GM23338 (cell line): Measurements from ENCODE around the gene HDGFL2.
A peak's percentile ranks its signal among the peaks of the same experiment; 100 is the strongest.

Experiments
- CREB1 ChIP-seq: fragments of 250-450 bp; sonication (Bioruptor Pico); IDR thresholded peaks from 2 replicates; pipeline ENCODE4 v1.5.0; 2020; ENCODE audit warnings: low read depth, mild to moderate bottlenecking, moderate library complexity
- POLR2AphosphoS5 ChIP-seq: IDR thresholded peaks from 2 replicates; pipeline ENCODE4 v1.6.1; 2016; ENCODE audit warnings: antibody characterized with exemption, low read depth
- REST ChIP-seq: IDR thresholded peaks from one replicate; pipeline ENCODE4 v1.6.1; 2018; ENCODE audit warnings: antibody characterized with exemption; ENCODE audit not compliant: unreplicated experiment
- TF ChIP-seq, protein P1 (sequence below), 2 experiments: fragments of 200-600 bp in 1 of 2; sonication (generic) in 1 of 2; conservative IDR thresholded peaks; 2 replicates each; pipeline versions ENCODE4 v1.5.1 to v1.6.1; 2016 to 2017; ENCODE audit warnings: antibody characterized with exemption in 2 of 2, low read depth in 2 of 2, mild to moderate bottlenecking in 2 of 2, moderate library complexity in 1 of 2

DNA sequence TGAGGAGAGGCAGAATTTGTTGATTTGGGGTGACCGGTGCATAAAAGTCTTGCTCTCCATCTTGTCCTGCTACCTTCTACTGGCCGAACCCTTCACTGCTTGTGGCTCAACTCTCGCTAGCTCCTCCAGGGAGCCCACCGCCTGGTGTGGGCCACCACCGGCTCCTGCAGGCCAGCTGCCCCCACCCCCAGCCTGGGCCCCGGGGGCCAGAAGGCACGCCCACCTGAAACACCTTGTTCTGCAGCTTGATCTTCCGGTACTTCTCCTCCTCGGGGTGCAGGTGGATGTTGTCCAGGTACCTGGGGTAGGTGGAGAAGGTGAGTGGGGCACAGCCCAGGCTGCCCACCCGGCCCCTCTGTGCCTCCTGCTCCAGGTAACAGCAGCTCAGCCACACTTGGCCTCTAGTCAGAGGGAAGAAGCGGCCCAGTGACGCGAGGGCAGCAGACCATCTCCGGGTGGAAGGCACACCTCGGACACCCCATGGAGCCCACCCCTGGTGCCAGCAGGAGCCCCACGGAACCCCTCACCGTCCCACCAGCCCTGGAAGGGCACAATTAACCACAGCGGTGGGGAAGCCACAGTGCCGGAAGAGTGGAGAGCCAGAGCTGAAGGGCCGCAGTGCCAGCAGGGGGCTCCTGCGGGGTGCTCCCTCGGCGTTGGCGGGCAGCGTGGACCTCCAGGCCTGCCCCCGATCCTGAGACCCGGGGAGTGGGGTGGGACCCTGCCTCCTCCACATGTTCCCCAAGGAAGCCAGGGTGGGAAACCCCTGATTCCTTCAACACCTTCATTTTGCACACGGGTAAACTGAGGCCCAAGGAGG is 24.6 kb upstream of the HDGFL2 start:
- TF ChIP-seq, protein P1, sequence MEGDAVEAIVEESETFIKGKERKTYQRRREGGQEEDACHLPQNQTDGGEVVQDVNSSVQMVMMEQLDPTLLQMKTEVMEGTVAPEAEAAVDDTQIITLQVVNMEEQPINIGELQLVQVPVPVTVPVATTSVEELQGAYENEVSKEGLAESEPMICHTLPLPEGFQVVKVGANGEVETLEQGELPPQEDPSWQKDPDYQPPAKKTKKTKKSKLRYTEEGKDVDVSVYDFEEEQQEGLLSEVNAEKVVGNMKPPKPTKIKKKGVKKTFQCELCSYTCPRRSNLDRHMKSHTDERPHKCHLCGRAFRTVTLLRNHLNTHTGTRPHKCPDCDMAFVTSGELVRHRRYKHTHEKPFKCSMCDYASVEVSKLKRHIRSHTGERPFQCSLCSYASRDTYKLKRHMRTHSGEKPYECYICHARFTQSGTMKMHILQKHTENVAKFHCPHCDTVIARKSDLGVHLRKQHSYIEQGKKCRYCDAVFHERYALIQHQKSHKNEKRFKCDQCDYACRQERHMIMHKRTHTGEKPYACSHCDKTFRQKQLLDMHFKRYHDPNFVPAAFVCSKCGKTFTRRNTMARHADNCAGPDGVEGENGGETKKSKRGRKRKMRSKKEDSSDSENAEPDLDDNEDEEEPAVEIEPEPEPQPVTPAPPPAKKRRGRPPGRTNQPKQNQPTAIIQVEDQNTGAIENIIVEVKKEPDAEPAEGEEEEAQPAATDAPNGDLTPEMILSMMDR (conservative IDR thresholded peaks at IDR 0.05; ENCODE audit: low read depth in 2 of 2), result peak; percentile 10 to 12; a peak in 1 of 4 replicates
- TF ChIP-seq CREB1 (CRISPR knock-in tag), result no peak
- no peak for TF ChIP-seq REST
- peak; percentile 46; the same call in 1 of the 2 replicates for TF ChIP-seq POLR2AphosphoS5
